Chondrocyte (in vitro differentiated cells): ENCODE measurements around the gene IQGAP2. TPM values are rescaled to one million over a fixed set of nuclear protein-coding genes. Genes with fewer than 3 reads are reported as not detected.

Experiments used
- DNase-seq: peaks from one replicate; pipeline ENCODE4 v3.0.0; 2021; ENCODE audit warnings: mixed read lengths, low spot score
- H3K27ac Mint-ChIP-seq: one replicate; pipeline ENCODE4 v1.8.0; 2021; ENCODE audit warnings: mild to moderate bottlenecking, moderate library complexity, mixed read lengths; ENCODE audit not compliant: unreplicated experiment
- H3K27me3 Mint-ChIP-seq: 2 replicates; pipeline ENCODE4 v1.8.0; 2021; ENCODE audit warnings: low read depth, mixed read lengths
- H3K36me3 Mint-ChIP-seq: 2 replicates; pipeline ENCODE4 v1.8.0; 2021; ENCODE audit warnings: low read depth, mixed read lengths
- H3K4me1 Mint-ChIP-seq: 2 replicates; pipeline ENCODE4 v1.8.0; 2021; ENCODE audit warnings: low read depth, mild to moderate bottlenecking, mixed read lengths
- H3K4me3 Mint-ChIP-seq: one replicate; pipeline ENCODE4 v1.8.0; 2021; ENCODE audit warnings: mild to moderate bottlenecking, moderate library complexity, mixed read lengths; ENCODE audit not compliant: unreplicated experiment
- H3K9me3 Mint-ChIP-seq: 2 replicates; pipeline ENCODE4 v1.8.0; 2021; ENCODE audit warnings: low read depth, mixed read lengths
- CTCF ChIP-seq: fragments of 200-600 bp; sonication (generic); IDR thresholded peaks from 2 replicates; pipeline ENCODE4 v1.5.0; 2021; ENCODE audit warnings: antibody characterized with exemption, mild to moderate bottlenecking, moderate library complexity
- total RNA-seq: library from RNA; stranded (reverse); gene quantifications from 3 replicates; pipeline ENCODE4 v1.2.1, GENCODE V29; 2021

IQGAP2 gene
- total RNA-seq, 1 donor from 2014 or later = 3.0 TPM

DNA sequence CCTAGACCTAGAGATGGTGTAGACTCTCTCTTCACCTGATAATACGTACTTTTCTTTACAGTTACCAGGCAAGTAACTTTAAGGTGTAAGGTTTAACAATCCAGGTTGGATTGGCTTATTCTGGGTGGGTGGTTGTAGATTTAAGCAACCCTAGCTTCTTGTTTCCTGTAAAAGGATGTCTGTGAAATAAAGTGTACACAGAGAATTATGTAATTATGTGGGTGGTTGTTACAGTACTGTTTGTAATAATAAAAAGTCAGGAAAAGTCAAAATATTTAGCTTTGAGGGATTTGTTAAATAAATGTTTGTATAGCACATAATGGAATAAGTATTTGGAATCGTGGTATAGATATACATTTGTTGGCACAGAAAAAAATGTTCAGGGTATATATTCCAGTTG, 269.2 kb downstream of the IQGAP2 start:
- H3K36me3 Mint-ChIP-seq = no peaks in the 10 kb centered on the region
- H3K4me1 Mint-ChIP-seq = peaks cover 9% of the 10 kb centered on the region
- no peak for DNase-seq
- no peak overlapping the region for H3K27ac Mint-ChIP-seq
- no peak overlapping the region for H3K4me3 Mint-ChIP-seq
- H3K27me3 Mint-ChIP-seq = no peaks in the 10 kb centered on the region
- no peak for TF ChIP-seq CTCF
- H3K9me3 Mint-ChIP-seq = no peaks in the 10 kb centered on the region

GRCh38 chr5:76673125-76673524, 270.0 kb downstream of the IQGAP2 start:
- no peak for DNase-seq
- Mint-ChIP-seq H3K36me3 (no peaks in the 10 kb centered on the region), H3K27me3 (no peaks in the 10 kb centered on the region), H3K27ac (no peak overlapping the region), H3K4me3 (no peak overlapping the region), H3K9me3 (no peaks in the 10 kb centered on the region), H3K4me1 (peaks cover 9% of the 10 kb centered on the region)
- TF ChIP-seq CTCF = no peak

DNA sequence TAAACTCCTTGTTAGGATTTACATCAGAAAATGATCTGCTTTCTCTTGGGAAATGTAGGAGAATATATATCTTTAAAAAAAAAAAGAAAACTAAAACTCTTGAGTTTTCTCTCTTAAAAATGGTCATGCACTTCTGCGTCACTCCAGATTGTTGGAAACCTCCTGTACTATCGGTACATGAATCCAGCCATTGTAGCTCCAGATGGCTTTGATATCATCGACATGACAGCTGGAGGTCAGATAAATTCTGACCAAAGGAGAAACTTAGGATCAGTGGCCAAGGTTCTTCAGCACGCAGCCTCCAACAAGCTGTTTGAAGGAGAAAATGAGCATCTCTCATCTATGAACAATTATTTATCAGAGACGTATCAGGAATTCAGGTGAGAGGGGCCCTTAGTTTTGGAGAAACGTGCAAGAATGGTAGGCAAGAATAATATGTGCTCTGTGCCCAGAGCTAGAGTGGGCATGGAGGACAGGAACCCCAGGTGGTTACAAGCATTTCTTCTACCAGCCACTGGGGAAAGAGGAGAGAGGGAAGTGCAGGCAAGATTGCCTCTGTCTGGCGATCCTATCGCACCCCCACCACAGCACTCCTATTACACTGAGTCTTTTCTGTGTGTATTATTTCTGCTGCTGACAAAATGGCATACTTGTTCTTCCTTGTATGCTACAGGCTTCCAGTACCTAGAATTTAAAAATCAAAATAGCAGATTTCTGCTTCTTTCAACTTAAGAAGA, 271.4 kb downstream of the IQGAP2 start:
- no peaks in the 10 kb centered on the region for H3K36me3 Mint-ChIP-seq
- no peak for DNase-seq
- no peaks in the 10 kb centered on the region for H3K9me3 Mint-ChIP-seq
- no peak overlapping the region for H3K27ac Mint-ChIP-seq
- no peaks in the 10 kb centered on the region for H3K27me3 Mint-ChIP-seq
- TF ChIP-seq CTCF = no peak
- H3K4me1 Mint-ChIP-seq = peaks cover 16% of the 10 kb centered on the region
- no peak overlapping the region for H3K4me3 Mint-ChIP-seq

GRCh38 chr5:76675364-76675763, 272.3 kb downstream of the IQGAP2 start:
- Mint-ChIP-seq H3K4me3 (no peak overlapping the region), H3K9me3 (no peaks in the 10 kb centered on the region), H3K27me3 (no peaks in the 10 kb centered on the region), H3K27ac (no peak overlapping the region), H3K36me3 (no peaks in the 10 kb centered on the region), H3K4me1 (peaks cover 21% of the 10 kb centered on the region)
- TF ChIP-seq CTCF = no peak
- no peak for DNase-seq

DNA sequence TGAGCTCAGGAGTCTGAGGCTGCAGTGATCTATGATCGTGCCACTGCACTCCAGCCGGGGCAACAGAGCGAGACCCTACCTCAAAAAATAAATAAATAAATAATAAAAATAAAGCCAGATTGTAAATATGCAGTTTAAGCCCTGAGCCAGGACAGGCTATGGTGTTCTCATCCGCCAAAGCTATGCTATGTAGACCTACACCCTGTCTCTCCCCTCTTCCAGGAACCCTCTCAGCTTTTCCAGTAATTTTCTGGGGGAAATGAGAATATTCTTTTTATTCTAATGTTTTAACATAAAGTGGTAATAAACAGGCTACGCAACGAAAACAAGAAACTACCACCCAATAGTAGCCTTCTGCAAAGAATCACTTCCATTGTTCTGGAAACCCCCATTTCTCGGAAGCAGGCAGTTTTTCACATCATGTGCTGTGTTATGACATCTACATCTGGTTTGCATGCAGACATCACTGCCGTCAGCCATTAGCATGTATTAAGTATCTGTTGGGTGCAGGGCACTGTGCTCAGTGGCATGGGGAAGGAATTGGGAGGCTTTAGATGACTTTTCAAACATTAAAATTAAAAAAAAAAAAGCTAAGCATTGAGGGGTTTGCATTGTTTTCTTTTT, 274.9 kb downstream of the IQGAP2 start:
- TF ChIP-seq CTCF = no peak
- H3K4me1 Mint-ChIP-seq = peaks cover 12% of the 10 kb centered on the region
- H3K27me3 Mint-ChIP-seq = no peaks in the 10 kb centered on the region
- no peak overlapping the region for H3K27ac Mint-ChIP-seq
- no peaks in the 10 kb centered on the region for H3K9me3 Mint-ChIP-seq
- no peak for DNase-seq
- H3K4me3 Mint-ChIP-seq = no peak overlapping the region
- H3K36me3 Mint-ChIP-seq = no peaks in the 10 kb centered on the region
